Epidermal melanocyte (primary cell): ENCODE measurements around the gene METTL22.

Source experiments
- DNase-seq: peaks from one replicate; pipeline ENCODE4 v3.0.0; 2011; ENCODE audit warnings: low spot score; ENCODE audit not compliant: insufficient read length

METTL22 gene

GRCh38 chr16:8665529-8665928, 44.0 kb downstream of the METTL22 start:
- DNase-seq, result no peak

- DNase-seq, result no peak
These were observed 46.0 kb downstream of the METTL22 start for GRCh38 chr16:8667492-8667891.

- DNase-seq, result no peak
These were observed 46.6 kb downstream of the METTL22 start for GRCh38 chr16:8668113-8668512.

- DNase-seq, result no peak
These were observed 48.0 kb downstream of the METTL22 start for GRCh38 chr16:8669481-8669880.

GRCh38 chr16:8670014-8670560, 48.6 kb downstream of the METTL22 start:
- no peak for DNase-seq

- no peak for DNase-seq
These were observed 52.3 kb downstream of the METTL22 start for GRCh38 chr16:8673611-8674412.

- peak; percentile 93 for DNase-seq
These were observed 53.0 kb downstream of the METTL22 start, which contains the start of gene ABAT for GRCh38 chr16:8674413-8675022. Gene ABAT, plus strand, starts transcription at chr16:8674617. Its CDS starts 61,123 bp downstream, at chr16:8735740.

GRCh38 chr16:8675183-8676159, 54.0 kb downstream of the METTL22 start:
- no peak for DNase-seq

GRCh38 chr16:8676160-8676547, 54.7 kb downstream of the METTL22 start:
- no peak for DNase-seq

- DNase-seq, result no peak
These were observed 55.4 kb downstream of the METTL22 start for GRCh38 chr16:8676737-8677375.

- no peak for DNase-seq
These were observed 56.0 kb downstream of the METTL22 start for GRCh38 chr16:8677481-8677880.

GRCh38 chr16:8678068-8678927, 56.8 kb downstream of the METTL22 start:
- no peak for DNase-seq

- DNase-seq, result no peak
These were observed 57.7 kb downstream of the METTL22 start for GRCh38 chr16:8679151-8679550.

- no peak for DNase-seq
These were observed 61.2 kb downstream of the METTL22 start for GRCh38 chr16:8682551-8683259.

- DNase-seq, result no peak
These were observed 62.1 kb downstream of the METTL22 start for GRCh38 chr16:8683640-8684039.

- DNase-seq, result no peak
These were observed 64.1 kb downstream of the METTL22 start for GRCh38 chr16:8685617-8686016.

- DNase-seq, result no peak
These were observed 64.6 kb downstream of the METTL22 start for GRCh38 chr16:8686031-8686621.

GRCh38 chr16:8686879-8687278, 65.4 kb downstream of the METTL22 start:
- no peak for DNase-seq

GRCh38 chr16:8689686-8690085, 68.2 kb downstream of the METTL22 start:
- no peak for DNase-seq
